ENCODE measurements around the gene SRSF3. TPM values are rescaled to one million over a fixed set of nuclear protein-coding genes. Genes with fewer than 3 reads are reported as not detected.

The SRSF3 gene
- total RNA-seq, 1 experiment from 2014 or later, result 682 TPM

DNA sequence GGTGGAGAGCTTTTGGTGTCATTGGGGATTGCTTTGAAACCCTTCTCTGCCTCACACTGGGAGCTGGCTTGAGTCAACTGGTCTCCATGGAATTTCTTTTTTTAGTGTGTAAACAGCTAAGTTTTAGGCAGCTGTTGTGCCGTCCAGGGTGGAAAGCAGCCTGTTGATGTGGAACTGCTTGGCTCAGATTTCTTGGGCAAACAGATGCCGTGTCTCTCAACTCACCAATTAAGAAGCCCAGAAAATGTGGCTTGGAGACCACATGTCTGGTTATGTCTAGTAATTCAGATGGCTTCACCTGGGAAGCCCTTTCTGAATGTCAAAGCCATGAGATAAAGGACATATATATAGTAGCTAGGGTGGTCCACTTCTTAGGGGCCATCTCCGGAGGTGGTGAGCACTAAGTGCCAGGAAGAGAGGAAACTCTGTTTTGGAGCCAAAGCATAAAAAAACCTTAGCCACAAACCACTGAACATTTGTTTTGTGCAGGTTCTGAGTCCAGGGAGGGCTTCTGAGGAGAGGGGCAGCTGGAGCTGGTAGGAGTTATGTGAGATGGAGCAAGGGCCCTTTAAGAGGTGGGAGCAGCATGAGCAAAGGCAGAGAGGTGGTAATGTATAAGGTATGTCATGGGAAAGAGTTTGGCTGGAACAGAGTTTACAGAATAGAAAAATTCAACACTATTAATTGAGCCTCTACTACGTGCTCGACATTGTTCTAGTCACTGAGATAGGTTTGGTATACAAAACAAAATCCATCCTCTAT, 31.2 kb downstream of the SRSF3 start:
- POLR2A ChIA-PET (ENCODE audit: low non-redundant PET), result no interaction called here
- no peaks in the 10 kb centered on the region for H3K36me3 ChIP-seq (ENCODE audit: insufficient read depth, low read length, poor library complexity, severe bottlenecking)
- H3K9me3 ChIP-seq (ENCODE audit: low read depth, low read length, poor library complexity, severe bottlenecking), result no peaks in the 10 kb centered on the region
- H3K27ac ChIP-seq (ENCODE audit: low read depth, low read length, poor library complexity, severe bottlenecking), result no peak overlapping the region
- no peak overlapping the region for H3K4me3 ChIP-seq (ENCODE audit: low read depth, low read length, poor library complexity, severe bottlenecking)
- TF ChIP-seq, protein P1, sequence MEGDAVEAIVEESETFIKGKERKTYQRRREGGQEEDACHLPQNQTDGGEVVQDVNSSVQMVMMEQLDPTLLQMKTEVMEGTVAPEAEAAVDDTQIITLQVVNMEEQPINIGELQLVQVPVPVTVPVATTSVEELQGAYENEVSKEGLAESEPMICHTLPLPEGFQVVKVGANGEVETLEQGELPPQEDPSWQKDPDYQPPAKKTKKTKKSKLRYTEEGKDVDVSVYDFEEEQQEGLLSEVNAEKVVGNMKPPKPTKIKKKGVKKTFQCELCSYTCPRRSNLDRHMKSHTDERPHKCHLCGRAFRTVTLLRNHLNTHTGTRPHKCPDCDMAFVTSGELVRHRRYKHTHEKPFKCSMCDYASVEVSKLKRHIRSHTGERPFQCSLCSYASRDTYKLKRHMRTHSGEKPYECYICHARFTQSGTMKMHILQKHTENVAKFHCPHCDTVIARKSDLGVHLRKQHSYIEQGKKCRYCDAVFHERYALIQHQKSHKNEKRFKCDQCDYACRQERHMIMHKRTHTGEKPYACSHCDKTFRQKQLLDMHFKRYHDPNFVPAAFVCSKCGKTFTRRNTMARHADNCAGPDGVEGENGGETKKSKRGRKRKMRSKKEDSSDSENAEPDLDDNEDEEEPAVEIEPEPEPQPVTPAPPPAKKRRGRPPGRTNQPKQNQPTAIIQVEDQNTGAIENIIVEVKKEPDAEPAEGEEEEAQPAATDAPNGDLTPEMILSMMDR (conservative IDR thresholded peaks at IDR 0.05; ENCODE audit: low read depth, low read length), result no peak
- TF ChIP-seq EZH2 (IDR thresholded peaks at IDR 0.05; ENCODE audit: borderline replicate concordance, low read depth, low read length, poor library complexity, severe bottlenecking), result no peak
- intact Hi-C loops (cut with micrococcal nuclease; ENCODE audit: unreplicated experiment), result no loop called here
- DNase-seq (ENCODE audit: low spot score), result no peak
- no peaks in the 10 kb centered on the region for H3K27me3 ChIP-seq (replicated peaks; ENCODE audit: insufficient read depth, low read depth, low read length, poor library complexity)
- H3K4me1 ChIP-seq (ENCODE audit: insufficient read depth, low read length, poor library complexity, severe bottlenecking), result no peaks in the 10 kb centered on the region
- BruUV-seq (replicated peaks), result no TSS peak
- CTCF ChIA-PET, result no interaction called here

GRCh38 chr6:36626636-36627035, 32.5 kb downstream of the SRSF3 start:
- BruUV-seq (replicated peaks), result no TSS peak
- no peaks in the 10 kb centered on the region for H3K4me1 ChIP-seq (ENCODE audit: insufficient read depth, low read length, poor library complexity, severe bottlenecking)
- H3K9me3 ChIP-seq (ENCODE audit: low read depth, low read length, poor library complexity, severe bottlenecking), result no peaks in the 10 kb centered on the region
- no peaks in the 10 kb centered on the region for H3K27me3 ChIP-seq (replicated peaks; ENCODE audit: insufficient read depth, low read depth, low read length, poor library complexity)
- CTCF ChIA-PET, result no interaction called here
- DNase-seq (ENCODE audit: low spot score), result no peak
- TF ChIP-seq, protein P1 (conservative IDR thresholded peaks at IDR 0.05; ENCODE audit: low read depth, low read length), result no peak
- TF ChIP-seq EZH2 (IDR thresholded peaks at IDR 0.05; ENCODE audit: borderline replicate concordance, low read depth, low read length, poor library complexity, severe bottlenecking), result no peak
- POLR2A ChIA-PET (ENCODE audit: low non-redundant PET), result no interaction called here
- no peak overlapping the region for H3K27ac ChIP-seq (ENCODE audit: low read depth, low read length, poor library complexity, severe bottlenecking)
- H3K4me3 ChIP-seq (ENCODE audit: low read depth, low read length, poor library complexity, severe bottlenecking), result no peak overlapping the region
- intact Hi-C loops (cut with micrococcal nuclease; ENCODE audit: unreplicated experiment), result no loop called here
- H3K36me3 ChIP-seq (ENCODE audit: insufficient read depth, low read length, poor library complexity, severe bottlenecking), result no peaks in the 10 kb centered on the region

DNA sequence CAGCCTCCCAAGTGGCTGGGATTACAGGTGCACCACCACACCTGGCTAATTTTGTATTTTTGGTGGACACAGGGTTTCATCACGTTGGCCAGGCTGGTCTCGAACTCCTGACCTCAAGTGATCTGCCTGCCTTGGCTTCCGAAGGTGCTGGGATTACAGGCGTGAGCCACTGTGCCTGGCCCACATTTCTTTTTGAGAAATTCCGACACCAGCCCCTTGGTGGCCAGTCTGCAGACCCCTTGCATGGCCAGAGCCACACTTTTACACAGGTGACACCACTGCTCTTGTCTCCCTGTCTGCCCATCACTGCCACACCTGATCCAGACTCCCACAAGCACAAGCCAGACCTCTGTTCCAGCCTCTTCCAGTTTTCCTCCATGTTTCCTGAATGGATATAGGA, 33.0 kb downstream of the SRSF3 start:
- no peak for DNase-seq (ENCODE audit: low spot score)
- POLR2A ChIA-PET (ENCODE audit: low non-redundant PET), result no interaction called here
- intact Hi-C loops (cut with micrococcal nuclease; ENCODE audit: unreplicated experiment), result no loop called here
- TF ChIP-seq, protein P1 (conservative IDR thresholded peaks at IDR 0.05; ENCODE audit: low read depth, low read length), result no peak
- no peak for TF ChIP-seq EZH2 (IDR thresholded peaks at IDR 0.05; ENCODE audit: borderline replicate concordance, low read depth, low read length, poor library complexity, severe bottlenecking)
- no TSS peak for BruUV-seq (replicated peaks)
- CTCF ChIA-PET, result no interaction called here
- Histone ChIP-seq H3K4me1 (ENCODE audit: insufficient read depth, low read length, poor library complexity, severe bottlenecking) (no peaks in the 10 kb centered on the region), H3K27ac (ENCODE audit: low read depth, low read length, poor library complexity, severe bottlenecking) (no peak overlapping the region), H3K4me3 (ENCODE audit: low read depth, low read length, poor library complexity, severe bottlenecking) (no peak overlapping the region), H3K9me3 (ENCODE audit: low read depth, low read length, poor library complexity, severe bottlenecking) (no peaks in the 10 kb centered on the region), H3K36me3 (ENCODE audit: insufficient read depth, low read length, poor library complexity, severe bottlenecking) (no peaks in the 10 kb centered on the region), H3K27me3 (replicated peaks; ENCODE audit: insufficient read depth, low read depth, low read length, poor library complexity) (no peaks in the 10 kb centered on the region)
